HFFc6 (cell line): Measurements from ENCODE around the gene ACP4. TPM values are rescaled to one million over a fixed set of nuclear protein-coding genes. Genes with fewer than 3 reads are reported as not detected.

Experiments used
- DNase-seq: peaks from one replicate; pipeline ENCODE4 v3.0.0-alpha.2; 2018
- H3K27ac Mint-ChIP-seq: 2 replicates; pipeline ENCODE4 v1.8.0; 2020; ENCODE audit warnings: mild to moderate bottlenecking, mixed read lengths
- H3K27me3 Mint-ChIP-seq: 2 replicates; pipeline ENCODE4 v1.8.0; 2021; ENCODE audit warnings: mild to moderate bottlenecking, moderate library complexity, mixed read lengths; ENCODE audit not compliant: insufficient read depth
- H3K36me3 Mint-ChIP-seq: 2 replicates; pipeline ENCODE4 v1.8.0; 2021; ENCODE audit warnings: low read depth, mixed read lengths
- H3K4me1 Mint-ChIP-seq: 2 replicates; pipeline ENCODE4 v1.8.0; 2020; ENCODE audit warnings: low read depth, mixed read lengths
- H3K4me3 Mint-ChIP-seq: 2 replicates; pipeline ENCODE4 v1.8.0; 2020; ENCODE audit warnings: mild to moderate bottlenecking, moderate library complexity, mixed read lengths
- H3K9me3 Mint-ChIP-seq: 2 replicates; pipeline ENCODE4 v1.8.0; 2020; ENCODE audit warnings: mild to moderate bottlenecking, mixed read lengths
- total RNA-seq, 6 experiments: library from RNA; stranded (reverse); fragmentation: NEBNext Ultra II Directional; extraction: Animal tissue kit (Norgen Biotek cat#: 25700); gene quantifications; 2 replicates in 1 of 6; 3 replicates in 5 of 6; pipeline ENCODE4 v1.2.3, GENCODE V29; 2021
- TF ChIP-seq, protein P1 (sequence below): fragments of 200-600 bp; sonication (generic); IDR thresholded peaks from 2 replicates; pipeline ENCODE4 v1.5.0; 2021; ENCODE audit warnings: antibody characterized with exemption, mild to moderate bottlenecking

Gene ACP4
- total RNA-seq, 6 experiments from 2014 or later, result not detected

DNA sequence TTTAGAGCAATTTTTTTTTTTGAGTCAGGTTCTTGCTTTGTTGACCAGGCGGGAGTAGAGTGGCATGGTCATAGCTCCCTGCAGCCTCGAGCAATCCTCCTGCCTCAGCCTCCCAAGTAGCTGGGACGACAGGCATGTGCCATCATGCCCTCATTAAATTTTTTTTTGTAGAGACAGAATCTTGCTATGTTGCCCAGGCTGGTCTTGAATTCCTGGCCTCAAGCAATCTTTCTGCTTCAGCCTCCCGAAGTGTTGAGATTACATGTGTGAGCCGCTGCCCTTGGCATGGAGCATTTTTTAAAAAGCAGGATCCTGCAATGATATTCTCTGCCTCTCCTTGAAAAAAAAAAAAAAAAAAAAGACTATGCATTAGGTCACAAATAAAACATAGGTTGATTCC lies 14.1 kb upstream of the ACP4 start:
- TF ChIP-seq, protein P1, sequence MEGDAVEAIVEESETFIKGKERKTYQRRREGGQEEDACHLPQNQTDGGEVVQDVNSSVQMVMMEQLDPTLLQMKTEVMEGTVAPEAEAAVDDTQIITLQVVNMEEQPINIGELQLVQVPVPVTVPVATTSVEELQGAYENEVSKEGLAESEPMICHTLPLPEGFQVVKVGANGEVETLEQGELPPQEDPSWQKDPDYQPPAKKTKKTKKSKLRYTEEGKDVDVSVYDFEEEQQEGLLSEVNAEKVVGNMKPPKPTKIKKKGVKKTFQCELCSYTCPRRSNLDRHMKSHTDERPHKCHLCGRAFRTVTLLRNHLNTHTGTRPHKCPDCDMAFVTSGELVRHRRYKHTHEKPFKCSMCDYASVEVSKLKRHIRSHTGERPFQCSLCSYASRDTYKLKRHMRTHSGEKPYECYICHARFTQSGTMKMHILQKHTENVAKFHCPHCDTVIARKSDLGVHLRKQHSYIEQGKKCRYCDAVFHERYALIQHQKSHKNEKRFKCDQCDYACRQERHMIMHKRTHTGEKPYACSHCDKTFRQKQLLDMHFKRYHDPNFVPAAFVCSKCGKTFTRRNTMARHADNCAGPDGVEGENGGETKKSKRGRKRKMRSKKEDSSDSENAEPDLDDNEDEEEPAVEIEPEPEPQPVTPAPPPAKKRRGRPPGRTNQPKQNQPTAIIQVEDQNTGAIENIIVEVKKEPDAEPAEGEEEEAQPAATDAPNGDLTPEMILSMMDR, result no peak
- Mint-ChIP-seq H3K27ac (no peak overlapping the region), H3K4me1 (no peaks in the 10 kb centered on the region), H3K9me3 (no peaks in the 10 kb centered on the region), H3K27me3 (peaks cover 23% of the 10 kb centered on the region), H3K4me3 (no peak overlapping the region), H3K36me3 (no peaks in the 10 kb centered on the region; the same call in 1 of the 2 replicates)
- DNase-seq, result no peak

DNA sequence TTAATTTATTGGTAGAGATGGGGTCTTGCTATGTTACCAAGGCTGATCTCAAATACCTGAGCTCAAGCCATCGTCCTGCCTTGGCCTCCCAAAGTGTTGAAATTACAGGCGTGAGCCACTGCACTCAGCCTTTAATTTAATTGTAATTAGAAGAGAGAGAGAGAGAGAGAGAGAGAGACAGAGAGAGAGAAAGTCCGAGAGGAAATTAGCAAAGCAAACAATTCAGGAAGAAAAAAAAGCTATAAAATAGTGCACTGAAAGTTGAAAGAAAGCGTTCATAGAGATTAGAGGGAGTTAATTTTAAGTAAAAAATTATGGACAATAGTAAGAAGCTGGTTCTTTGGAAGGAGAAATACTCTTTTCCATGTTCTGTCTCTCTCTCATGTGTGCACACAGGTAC lies 13.0 kb upstream of the ACP4 start:
- no peaks in the 10 kb centered on the region; the same call in 1 of the 2 replicates for H3K36me3 Mint-ChIP-seq
- H3K27ac Mint-ChIP-seq, result no peak overlapping the region
- no peaks in the 10 kb centered on the region for H3K9me3 Mint-ChIP-seq
- H3K4me3 Mint-ChIP-seq, result no peak overlapping the region
- DNase-seq, result no peak
- peaks cover 28% of the 10 kb centered on the region for H3K27me3 Mint-ChIP-seq
- TF ChIP-seq, protein P1, result no peak
- no peaks in the 10 kb centered on the region for H3K4me1 Mint-ChIP-seq

DNA sequence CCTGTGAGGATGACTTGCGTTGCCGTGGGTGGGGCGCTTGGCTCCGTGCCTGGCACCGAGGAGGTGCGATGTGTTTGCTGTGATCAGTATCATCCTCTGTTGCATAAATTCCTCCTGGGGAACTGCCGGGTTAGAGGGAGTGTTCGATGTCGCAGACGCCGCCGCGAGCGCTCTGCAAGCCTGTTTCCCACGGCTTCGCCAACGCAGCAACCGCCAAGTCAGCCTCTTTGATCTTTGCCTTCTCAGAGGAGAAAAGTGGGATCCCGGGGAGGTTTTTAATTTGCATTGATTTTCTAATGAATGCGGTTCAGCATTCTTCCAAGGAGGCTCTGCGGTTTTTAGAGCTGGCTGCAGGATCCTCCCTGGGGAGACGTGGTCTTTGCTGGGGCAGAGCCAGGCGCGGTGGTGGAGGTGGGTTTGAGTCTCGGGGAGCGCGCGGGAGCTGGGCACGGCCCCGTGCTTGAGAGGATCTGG lies 12.3 kb upstream of the ACP4 start:
- TF ChIP-seq, protein P1, result no peak
- Mint-ChIP-seq H3K36me3 (no peaks in the 10 kb centered on the region; the same call in 1 of the 2 replicates), H3K4me3 (no peak overlapping the region), H3K27ac (no peak overlapping the region), H3K4me1 (no peaks in the 10 kb centered on the region), H3K27me3 (peaks cover 28% of the 10 kb centered on the region), H3K9me3 (no peaks in the 10 kb centered on the region)
- no peak for DNase-seq

DNA sequence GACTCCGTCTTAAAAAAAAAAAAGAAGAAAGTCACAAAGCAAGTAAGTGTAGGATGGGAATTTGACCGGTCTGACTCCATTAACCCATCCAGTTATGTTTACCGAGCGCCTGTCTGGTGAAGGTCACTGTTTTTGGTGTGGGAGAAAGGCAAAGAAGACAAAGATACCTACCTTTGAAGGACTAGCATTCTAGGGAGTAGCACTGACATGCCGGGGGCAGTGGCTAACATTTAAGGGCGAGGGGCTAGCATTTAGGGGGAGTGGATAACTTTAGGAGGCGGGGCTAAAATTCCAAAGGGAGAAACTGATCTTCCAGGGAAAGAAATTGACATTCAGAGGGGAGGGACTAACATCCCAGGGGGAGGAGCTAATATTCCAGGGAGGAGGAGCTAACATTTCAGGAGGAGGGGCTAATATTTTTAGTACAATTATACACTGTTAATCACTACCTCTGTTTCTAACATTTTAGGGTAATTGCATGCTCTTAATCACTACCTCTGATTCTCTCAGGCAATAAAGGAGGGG lies 11.2 kb upstream of the ACP4 start:
- H3K36me3 Mint-ChIP-seq, result no peaks in the 10 kb centered on the region; the same call in 1 of the 2 replicates
- peaks cover 25% of the 10 kb centered on the region for H3K27me3 Mint-ChIP-seq
- H3K9me3 Mint-ChIP-seq, result no peaks in the 10 kb centered on the region
- H3K27ac Mint-ChIP-seq, result no peak overlapping the region
- no peak overlapping the region for H3K4me3 Mint-ChIP-seq
- peaks cover 7% of the 10 kb centered on the region for H3K4me1 Mint-ChIP-seq
- no peak for DNase-seq
- TF ChIP-seq, protein P1, result no peak

DNA sequence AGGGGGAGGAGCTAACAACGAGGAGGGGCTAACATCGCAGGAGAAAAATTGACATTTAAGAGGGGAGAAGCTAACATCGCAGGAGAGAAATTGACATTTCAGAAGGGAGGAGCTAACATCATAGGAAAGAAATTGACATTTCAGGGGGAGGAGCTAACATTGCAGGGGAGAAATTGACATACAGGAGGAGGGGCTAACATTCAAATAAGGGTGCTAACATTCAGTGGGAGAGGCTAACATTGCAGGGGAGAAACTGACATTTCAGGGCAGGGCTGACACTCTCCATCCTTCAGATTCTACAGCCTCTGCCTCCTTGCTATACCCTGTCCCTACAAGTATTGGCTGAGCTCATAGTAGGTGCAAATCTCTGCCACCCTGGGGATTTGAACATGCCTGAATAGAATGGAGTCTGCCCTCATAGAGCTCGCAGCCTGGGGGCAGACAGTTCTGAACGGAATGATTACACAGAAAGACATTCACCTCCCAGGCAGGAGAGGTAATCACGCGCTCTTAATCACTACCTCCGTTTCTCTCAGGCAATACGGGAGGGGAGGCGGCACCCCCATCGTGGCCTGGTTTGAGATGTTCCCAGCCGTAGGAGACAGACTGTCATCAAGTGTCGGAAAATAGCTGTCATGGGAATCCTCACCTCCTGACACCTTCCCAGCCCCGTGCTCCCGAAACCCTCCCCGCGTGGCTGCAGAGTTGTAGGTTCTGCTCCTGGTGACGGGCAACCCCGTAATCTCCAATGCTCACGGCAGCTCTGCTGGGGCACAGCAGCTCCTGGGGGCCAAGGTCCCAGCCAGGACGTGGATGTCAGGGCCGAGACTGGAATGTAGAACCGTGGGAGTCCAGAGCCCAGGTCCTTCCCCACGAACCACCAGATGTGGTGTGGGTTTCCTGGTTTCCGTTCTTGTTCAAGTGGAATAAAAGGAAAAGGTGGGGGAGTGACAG lies 10.4 kb upstream of the ACP4 start:
- Mint-ChIP-seq H3K27ac (no peak overlapping the region), H3K27me3 (peaks cover 23% of the 10 kb centered on the region), H3K36me3 (no peaks in the 10 kb centered on the region; the same call in 1 of the 2 replicates), H3K4me3 (no peak overlapping the region), H3K9me3 (no peaks in the 10 kb centered on the region), H3K4me1 (peaks cover 7% of the 10 kb centered on the region)
- TF ChIP-seq, protein P1, result no peak
- DNase-seq, result no peak
